ENCODE results near the gene SLC26A11.

- TF ChIP-seq, protein P1, sequence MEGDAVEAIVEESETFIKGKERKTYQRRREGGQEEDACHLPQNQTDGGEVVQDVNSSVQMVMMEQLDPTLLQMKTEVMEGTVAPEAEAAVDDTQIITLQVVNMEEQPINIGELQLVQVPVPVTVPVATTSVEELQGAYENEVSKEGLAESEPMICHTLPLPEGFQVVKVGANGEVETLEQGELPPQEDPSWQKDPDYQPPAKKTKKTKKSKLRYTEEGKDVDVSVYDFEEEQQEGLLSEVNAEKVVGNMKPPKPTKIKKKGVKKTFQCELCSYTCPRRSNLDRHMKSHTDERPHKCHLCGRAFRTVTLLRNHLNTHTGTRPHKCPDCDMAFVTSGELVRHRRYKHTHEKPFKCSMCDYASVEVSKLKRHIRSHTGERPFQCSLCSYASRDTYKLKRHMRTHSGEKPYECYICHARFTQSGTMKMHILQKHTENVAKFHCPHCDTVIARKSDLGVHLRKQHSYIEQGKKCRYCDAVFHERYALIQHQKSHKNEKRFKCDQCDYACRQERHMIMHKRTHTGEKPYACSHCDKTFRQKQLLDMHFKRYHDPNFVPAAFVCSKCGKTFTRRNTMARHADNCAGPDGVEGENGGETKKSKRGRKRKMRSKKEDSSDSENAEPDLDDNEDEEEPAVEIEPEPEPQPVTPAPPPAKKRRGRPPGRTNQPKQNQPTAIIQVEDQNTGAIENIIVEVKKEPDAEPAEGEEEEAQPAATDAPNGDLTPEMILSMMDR (IDR thresholded peaks at IDR 0.05): no peak
- TF ChIP-seq ZFX (IDR thresholded peaks at IDR 0.05; ENCODE audit: borderline replicate concordance): no peak
These were observed 48.2 kb downstream of the SLC26A11 start for GRCh38 chr17:80268427-80268826.

Measured in 22Rv1 (cell line).